Heart left ventricle (tissue), 16 donors: ENCODE data around the gene ZBTB5. TPM values are rescaled to one million over a fixed set of nuclear protein-coding genes. Genes with fewer than 3 reads are reported as not detected.

Experiments
- ATAC-seq, 4 donors: fragments of 200-7000 bp; cut with Tn5 transposase; one replicate each; pipeline ENCODE4 v1.9.1; 2020 to 2022; ENCODE audit warnings: moderate library complexity in 4 of 4, mild to moderate bottlenecking in 3 of 4, moderate number of reproducible peaks in 1 of 4
- DNase-seq, 5 donors: peaks; one replicate each; pipeline ENCODE4 v3.0.0-alpha.2; 2020
- H3K27ac ChIP-seq, 12 donors: fragments of 200-600 bp; sonication (generic) in 4 of 12; one replicate each; pipeline versions ENCODE4 v1.5.0 to v1.8.0; 2016 to 2022; ENCODE audit warnings: mild to moderate bottlenecking in 2 of 12
- H3K27me3 ChIP-seq, 9 donors: fragments of 200-600 bp; sonication (generic) in 2 of 9; one replicate each; pipeline versions ENCODE4 v1.5.1 to v1.8.0; 2016 to 2022; ENCODE audit warnings: mild to moderate bottlenecking in 3 of 9
- H3K36me3 ChIP-seq, 9 donors: fragments of 200-600 bp; sonication (generic) in 2 of 9; one replicate each; pipeline versions ENCODE4 v1.5.0 to v1.8.0; 2018 to 2022; ENCODE audit warnings: mild to moderate bottlenecking in 2 of 9
- H3K4me1 ChIP-seq, 12 donors: fragments of 200-600 bp; sonication (generic) in 4 of 12; one replicate each; pipeline versions ENCODE4 v1.5.0 to v1.8.0; 2016 to 2022; ENCODE audit warnings: mild to moderate bottlenecking in 3 of 12
- H3K4me3 ChIP-seq, 12 donors: fragments of 200-600 bp; sonication (generic) in 4 of 12; one replicate each; pipeline versions ENCODE4 v1.5.0 to v1.8.0; 2017 to 2022; ENCODE audit warnings: mild to moderate bottlenecking in 9 of 12, moderate library complexity in 4 of 12
- H3K9me3 ChIP-seq, 12 donors: fragments of 200-600 bp; sonication (generic) in 4 of 12; one replicate each; pipeline versions ENCODE4 v1.5.0 to v1.8.0; 2016 to 2022; ENCODE audit warnings: mild to moderate bottlenecking in 1 of 12
- CTCF ChIP-seq, 12 donors: fragments of 200-600 bp; sonication (generic) in 4 of 12; IDR thresholded peaks; one replicate each; pipeline versions ENCODE4 v1.5.0 to v1.8.0; 2018 to 2022; ENCODE audit warnings: antibody characterized with exemption in 12 of 12, mild to moderate bottlenecking in 5 of 12
- POLR2A ChIP-seq, 2 donors: fragments of 450-650 bp; IDR thresholded peaks; one replicate each; pipeline ENCODE4 v1.6.1; 2017; ENCODE audit warnings: antibody characterized with exemption in 2 of 2, mild to moderate bottlenecking in 2 of 2, moderate library complexity in 2 of 2
- WGBS, 4 donors: extraction: QIAGEN DNeasy Blood & Tissue Kit in 2 of 4; methylation state at CpG; one replicate each; pipeline versions ENCODE4 v1.1.5 to v1.1.7; 2013 to 2018; 5-methylcytosine and 5-hydroxymethylcytosine counted together
- intact Hi-C, 10 donors: fragments of 100-400 bp; cut with DNase I; formaldehyde crosslinking; loops; one replicate each; pipeline versions ENCODE4 v1.11.1 to v1.14.2; 2022
- polyA plus RNA-seq, 2 donors: library from polyadenylated mRNA; stranded (reverse); fragments of 200-250 nt; gene quantifications; one replicate each; pipeline ENCODE4 v1.2.3, GENCODE V29; 2013
- total RNA-seq, 9 donors: library from RNA; depleted of rRNA in 2 of 9; stranded (reverse); fragments of >200 nt in 2 of 9; fragmentation: NEBNext Ultra II Directional in 3 of 9; extraction: Animal tissue kit (Norgen Biotek cat#: 25700) in 3 of 9; gene quantifications; one replicate each; pipeline versions ENCODE4 v1.1.0 to v1.2.4, GENCODE V29; 2016 to 2023
- donor health status: ischemic (EF 13 %, LVEDD 7.1; RV severe dilation, severe dysfunction).
- donor health status: healthy with polysubstance abuse.
- donor health status: DM: no; HTN: yes; CAD: no.
- donor health status: DM: no; HTN: no; CAD: no.
- donor health status: ischemic (EF 25% LVEDD 6.9; RV normal size, moderate dysfunction).
- donor health status: ischemic (EF 25% LVEDD 5.7; RV mildly dilated, moderate dysfunction).
- donor health status: healthy.
- donor health status: DM: yes; HTN: yes; CAD: no.
- donor health status: ischemic (EF 35%, LVEDD 5.7; RV mildly dilated, moderate dysfunction).
- donor health status: nonischemic (EF 11% LVEDD 7.7; RV severe dilation, severe dysfunction).
- donor health status: DM: yes; HTN: yes; CAD: no.
- donor health status: PGD.
- donor health status: ischemic (EF 29% LVEDD 5.4; RV normal size, mild dysfunction).
- donor health status: nonischemic (EF 23%, LVEDD 6.1; RV moderate dilation, normal function).

The ZBTB5 gene
- total and polyA plus RNA-seq, 11 donors = 1.8 to 8.0 (median 6.3) TPM

- intact Hi-C loops = no loop called here
- peaks cover 0 to 53% (median 20%) of the 10 kb centered on the region in 9 donors for H3K36me3 ChIP-seq
- no peak for DNase-seq
- 94 to 98% (median 95%) methylated on average over 6 of the region's 6 CpGs for WGBS, 4 donors
- no peaks in the 10 kb centered on the region for H3K27me3 ChIP-seq
- no peak overlapping the region for H3K4me3 ChIP-seq
- no peak for TF ChIP-seq POLR2A (IDR thresholded peaks at IDR 0.05)
- TF ChIP-seq CTCF (IDR thresholded peaks at IDR 0.05) = no peak
- H3K4me1 ChIP-seq = peaks cover 0 to 9% (median 0%) of the 10 kb centered on the region in 12 donors
- no peak for ATAC-seq
- H3K9me3 ChIP-seq = no peaks in the 10 kb centered on the region
- no peak overlapping the region for H3K27ac ChIP-seq
Measured at GRCh38 chr9:37445832-37446231, 19.4 kb downstream of the ZBTB5 start.

GRCh38 chr9:37444890-37445289 is 20.4 kb downstream of the ZBTB5 start:
- no peak for DNase-seq
- intact Hi-C loops = no loop called here
- H3K27me3 ChIP-seq = no peaks in the 10 kb centered on the region
- H3K36me3 ChIP-seq = peaks cover 0 to 57% (median 30%) of the 10 kb centered on the region in 9 donors
- no peak for TF ChIP-seq CTCF (IDR thresholded peaks at IDR 0.05)
- no peak for TF ChIP-seq POLR2A (IDR thresholded peaks at IDR 0.05)
- ATAC-seq = no peak
- no peaks in the 10 kb centered on the region for H3K9me3 ChIP-seq
- H3K27ac ChIP-seq = no peak overlapping the region
- no peak overlapping the region for H3K4me3 ChIP-seq
- H3K4me1 ChIP-seq = peaks cover 0 to 9% (median 0%) of the 10 kb centered on the region in 12 donors
- 90 to 98% (median 91%) methylated on average over 2 of the region's 2 CpGs for WGBS, 4 donors

- peaks cover 0 to 57% (median 41%) of the 10 kb centered on the region in 9 donors for H3K36me3 ChIP-seq
- 90 to 99% (median 98%) methylated on average over 5 of the region's 5 CpGs for WGBS, 4 donors
Measured at GRCh38 chr9:37443566-37443965, 21.7 kb downstream of the ZBTB5 start.

GRCh38 chr9:37442556-37442955 is 22.7 kb downstream of the ZBTB5 start:
- ATAC-seq = no peak
- 67 to 85% (median 82%) methylated on average over 2 of the region's 2 CpGs for WGBS, 4 donors
- H3K36me3 ChIP-seq = peaks cover 0 to 65% (median 51%) of the 10 kb centered on the region in 9 donors
- no peaks in the 10 kb centered on the region for H3K27me3 ChIP-seq
- TF ChIP-seq CTCF (IDR thresholded peaks at IDR 0.05) = no peak
- TF ChIP-seq POLR2A (IDR thresholded peaks at IDR 0.05) = no peak
- H3K27ac ChIP-seq = no peak overlapping the region
- DNase-seq = no peak
- intact Hi-C loops = no loop called here
- no peaks in the 10 kb centered on the region for H3K9me3 ChIP-seq
- H3K4me1 ChIP-seq = peaks cover 0 to 25% (median 7%) of the 10 kb centered on the region in 12 donors
- no peak overlapping the region for H3K4me3 ChIP-seq

More at GRCh38 chr9:37443566-37443965, 21.7 kb downstream of the ZBTB5 start:
- DNase-seq (no peak), ATAC-seq (no peak)
- Histone ChIP-seq H3K27ac (no peak overlapping the region), H3K9me3 (no peaks in the 10 kb centered on the region), H3K4me3 (no peak overlapping the region), H3K27me3 (no peaks in the 10 kb centered on the region), H3K4me1 (peaks cover 0 to 17% (median 1%) of the 10 kb centered on the region in 12 donors)
- intact Hi-C loops = no loop called here
- TF ChIP-seq POLR2A (IDR thresholded peaks at IDR 0.05) (no peak), CTCF (IDR thresholded peaks at IDR 0.05) (no peak)
